ENCODE results near the gene HACE1.

DNA sequence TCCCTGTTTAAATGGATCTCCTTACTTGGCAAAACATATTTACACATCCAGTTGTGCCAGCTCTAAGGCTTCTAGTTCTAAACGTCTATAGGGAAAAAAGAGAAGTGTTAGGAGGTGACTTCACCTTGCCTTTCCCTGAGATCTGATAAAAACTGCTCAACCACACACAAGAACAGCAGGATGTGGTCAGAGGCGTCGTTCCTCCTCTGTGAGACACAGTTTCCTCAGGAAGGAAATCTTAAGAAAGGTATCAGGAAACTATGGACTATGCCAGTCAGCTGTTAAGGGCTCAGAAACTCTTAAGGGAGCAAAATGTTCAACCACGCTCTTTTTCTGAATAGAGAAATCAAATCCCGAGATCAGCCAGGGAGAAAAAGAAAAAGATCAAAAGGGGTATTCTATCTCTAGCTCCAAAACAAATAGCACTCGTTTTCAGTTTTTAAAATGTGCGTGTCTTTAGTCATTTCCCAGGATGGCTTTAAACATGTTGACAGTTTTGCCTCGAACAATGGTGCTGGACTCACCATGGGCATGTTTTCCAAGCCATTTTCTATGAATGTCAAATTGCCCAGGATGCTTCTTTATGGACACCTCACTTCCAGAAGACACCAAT, 154.5 kb downstream of the HACE1 start:
- TF ChIP-seq, protein P1, sequence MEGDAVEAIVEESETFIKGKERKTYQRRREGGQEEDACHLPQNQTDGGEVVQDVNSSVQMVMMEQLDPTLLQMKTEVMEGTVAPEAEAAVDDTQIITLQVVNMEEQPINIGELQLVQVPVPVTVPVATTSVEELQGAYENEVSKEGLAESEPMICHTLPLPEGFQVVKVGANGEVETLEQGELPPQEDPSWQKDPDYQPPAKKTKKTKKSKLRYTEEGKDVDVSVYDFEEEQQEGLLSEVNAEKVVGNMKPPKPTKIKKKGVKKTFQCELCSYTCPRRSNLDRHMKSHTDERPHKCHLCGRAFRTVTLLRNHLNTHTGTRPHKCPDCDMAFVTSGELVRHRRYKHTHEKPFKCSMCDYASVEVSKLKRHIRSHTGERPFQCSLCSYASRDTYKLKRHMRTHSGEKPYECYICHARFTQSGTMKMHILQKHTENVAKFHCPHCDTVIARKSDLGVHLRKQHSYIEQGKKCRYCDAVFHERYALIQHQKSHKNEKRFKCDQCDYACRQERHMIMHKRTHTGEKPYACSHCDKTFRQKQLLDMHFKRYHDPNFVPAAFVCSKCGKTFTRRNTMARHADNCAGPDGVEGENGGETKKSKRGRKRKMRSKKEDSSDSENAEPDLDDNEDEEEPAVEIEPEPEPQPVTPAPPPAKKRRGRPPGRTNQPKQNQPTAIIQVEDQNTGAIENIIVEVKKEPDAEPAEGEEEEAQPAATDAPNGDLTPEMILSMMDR (IDR thresholded peaks at IDR 0.05) = no peak
- TF ChIP-seq ZFX (IDR thresholded peaks at IDR 0.05; ENCODE audit: borderline replicate concordance) = no peak

Data from 22Rv1 (cell line).